HG03354 (cell line): ENCODE data around the gene MOCS2.

ENCODE experiments used
- ATAC-seq: cut with Tn5 transposase; IDR thresholded peaks from one replicate; pipeline ENCODE4 v1.9.1; 2021; ENCODE audit warnings: mild to moderate bottlenecking; ENCODE audit not compliant: unreplicated experiment, poor library complexity, severe bottlenecking

MOCS2 gene

GRCh38 chr5:53059281-53059680 is 50.3 kb downstream of the MOCS2 start:
- ATAC-seq: no peak

GRCh38 chr5:53055365-53055764 is 54.2 kb downstream of the MOCS2 start:
- no peak for ATAC-seq

- no peak for ATAC-seq
Observed at GRCh38 chr5:53053364-53053763, 56.2 kb downstream of the MOCS2 start.

GRCh38 chr5:53052499-53052898 is 57.1 kb downstream of the MOCS2 start:
- no peak for ATAC-seq

- no peak for ATAC-seq
Observed at GRCh38 chr5:53048248-53048647, 61.3 kb downstream of the MOCS2 start.
